Naive B cell (primary cell): ENCODE results near the gene KRTAP27-1. TPM values are rescaled to one million over a fixed set of nuclear protein-coding genes. Genes with fewer than 3 reads are reported as not detected.

Experiments used
- ATAC-seq, 2 donors: fragments of 150-1000 bp; cut with Tn5 transposase; 2 replicates each; pipeline ENCODE4 v1.10.0; 2021; ENCODE audit warnings: low read depth in 2 of 2, mild to moderate bottlenecking in 2 of 2, moderate library complexity in 2 of 2
- DNase-seq: peaks from one replicate; pipeline ENCODE4 v3.0.0; 2022
- H3K27ac Mint-ChIP-seq, 6 donors: one replicate each; pipeline ENCODE4 v1.8.0; 2020 to 2022; ENCODE audit warnings: mild to moderate bottlenecking in 6 of 6, mixed read lengths in 6 of 6, moderate library complexity in 5 of 6, inconsistent platforms in 2 of 6
- H3K27me3 Mint-ChIP-seq, 3 donors: one replicate each; pipeline ENCODE4 v1.8.0; 2021 to 2022; ENCODE audit warnings: mixed read lengths in 3 of 3, mild to moderate bottlenecking in 1 of 3
- H3K36me3 Mint-ChIP-seq, 2 donors: one replicate each; pipeline ENCODE4 v1.8.0; 2020 to 2022; ENCODE audit warnings: mixed read lengths in 2 of 2, inconsistent platforms in 1 of 2, mild to moderate bottlenecking in 1 of 2
- H3K4me1 Mint-ChIP-seq, 3 donors: one replicate each; pipeline ENCODE4 v1.8.0; 2020 to 2022; ENCODE audit warnings: mixed read lengths in 3 of 3, inconsistent platforms in 1 of 3, mild to moderate bottlenecking in 1 of 3, moderate library complexity in 1 of 3
- H3K4me3 Mint-ChIP-seq, 8 donors: one replicate each; pipeline ENCODE4 v1.8.0; 2020 to 2022; ENCODE audit warnings: mild to moderate bottlenecking in 8 of 8, mixed read lengths in 8 of 8, moderate library complexity in 8 of 8, inconsistent platforms in 2 of 8
- H3K9me3 Mint-ChIP-seq, 7 donors: one replicate each; pipeline ENCODE4 v1.8.0; 2020 to 2022; ENCODE audit warnings: mixed read lengths in 7 of 7, mild to moderate bottlenecking in 5 of 7, inconsistent platforms in 2 of 7, moderate library complexity in 1 of 7
- polyA plus RNA-seq, 6 donors: library from polyadenylated mRNA; unstranded; fragments of 300-500 nt; fragmentation: Illumina TruSeq; gene quantifications; one replicate each; pipeline ENCODE4 v1.2.3, GENCODE V29; 2021; ENCODE audit warnings: low read depth in 6 of 6

The KRTAP27-1 gene
- polyA plus RNA-seq, 6 donors from 2014 or later, result not detected

GRCh38 chr21:30333736-30334135 is 3.8 kb downstream of the KRTAP27-1 start:
- Mint-ChIP-seq H3K4me3 (no peak overlapping the region), H3K27ac (no peak overlapping the region), H3K4me1 (no peaks in the 10 kb centered on the region), H3K36me3 (no peaks in the 10 kb centered on the region), H3K9me3 (peaks cover 0 to 2% (median 0%) of the 10 kb centered on the region in 7 donors), H3K27me3 (no peaks in the 10 kb centered on the region)
- DNase-seq (no peak), ATAC-seq (no peak)

- Mint-ChIP-seq H3K9me3 (peaks cover 0 to 7% (median 2%) of the 10 kb centered on the region in 7 donors), H3K4me1 (no peaks in the 10 kb centered on the region), H3K27me3 (no peaks in the 10 kb centered on the region), H3K4me3 (no peak overlapping the region), H3K27ac (no peak overlapping the region), H3K36me3 (no peaks in the 10 kb centered on the region)
- DNase-seq (no peak), ATAC-seq (no peak)
Measured at GRCh38 chr21:30332681-30333080, 4.8 kb downstream of the KRTAP27-1 start.

GRCh38 chr21:30329203-30329875 is 8.2 kb downstream of the KRTAP27-1 start:
- H3K4me1 Mint-ChIP-seq, result no peaks in the 10 kb centered on the region
- peaks cover 3 to 39% (median 16%) of the 10 kb centered on the region in 7 donors for H3K9me3 Mint-ChIP-seq
- no peaks in the 10 kb centered on the region for H3K27me3 Mint-ChIP-seq
- H3K27ac Mint-ChIP-seq, result no peak overlapping the region
- DNase-seq, result no peak
- no peak overlapping the region for H3K4me3 Mint-ChIP-seq
- no peak for ATAC-seq
- no peaks in the 10 kb centered on the region for H3K36me3 Mint-ChIP-seq

GRCh38 chr21:30326390-30326789 is 11.1 kb downstream of the KRTAP27-1 start:
- DNase-seq (no peak), ATAC-seq (no peak)
- H3K36me3 Mint-ChIP-seq, result no peaks in the 10 kb centered on the region
- no peak overlapping the region for H3K27ac Mint-ChIP-seq
- H3K4me1 Mint-ChIP-seq, result no peaks in the 10 kb centered on the region
- H3K27me3 Mint-ChIP-seq, result no peaks in the 10 kb centered on the region
- H3K4me3 Mint-ChIP-seq, result no peak overlapping the region
- H3K9me3 Mint-ChIP-seq, result peaks cover 3 to 45% (median 17%) of the 10 kb centered on the region in 7 donors

GRCh38 chr21:30320215-30320614 is 17.3 kb downstream of the KRTAP27-1 start, which contains the start of gene KRTAP26-1:
KRTAP26-1 (minus strand) TSS chr21:30320315; CDS start chr21:30320035, 280 bp downstream.
- Mint-ChIP-seq H3K9me3 (peaks cover 0 to 18% (median 6%) of the 10 kb centered on the region in 7 donors), H3K27me3 (no peaks in the 10 kb centered on the region), H3K4me1 (no peaks in the 10 kb centered on the region), H3K4me3 (peak within 1 kb of the TSS in 1 of 8 donors; percentile 35), H3K27ac (peak within 1 kb of the TSS in 1 of 6 donors; percentile 40), H3K36me3 (no peaks in the 10 kb centered on the region)
- ATAC-seq (no peak), DNase-seq (no peak)

- ATAC-seq (no peak), DNase-seq (no peak)
- H3K4me1 Mint-ChIP-seq, result no peaks in the 10 kb centered on the region
- no peak overlapping the region for H3K27ac Mint-ChIP-seq
- H3K4me3 Mint-ChIP-seq, result no peak overlapping the region
- H3K27me3 Mint-ChIP-seq, result no peaks in the 10 kb centered on the region
- no peaks in the 10 kb centered on the region for H3K36me3 Mint-ChIP-seq
- peaks cover 0 to 4% (median 2%) of the 10 kb centered on the region in 7 donors for H3K9me3 Mint-ChIP-seq
Measured at GRCh38 chr21:30315701-30316100, 21.8 kb downstream of the KRTAP27-1 start.

- Mint-ChIP-seq H3K4me3 (no peak overlapping the region), H3K4me1 (no peaks in the 10 kb centered on the region), H3K27me3 (no peaks in the 10 kb centered on the region), H3K36me3 (no peaks in the 10 kb centered on the region), H3K27ac (no peak overlapping the region), H3K9me3 (peaks cover 0 to 3% (median 0%) of the 10 kb centered on the region in 7 donors)
- ATAC-seq (no peak), DNase-seq (no peak)
Measured at GRCh38 chr21:30306884-30307283, 30.6 kb downstream of the KRTAP27-1 start.

GRCh38 chr21:30305136-30305535 is 32.4 kb downstream of the KRTAP27-1 start:
- H3K9me3 Mint-ChIP-seq, result peaks cover 0 to 20% (median 3%) of the 10 kb centered on the region in 7 donors

GRCh38 chr21:30289215-30289614 is 48.3 kb downstream of the KRTAP27-1 start, which contains the start of gene KRTAP25-1:
KRTAP25-1 (minus strand) TSS chr21:30289514; CDS start chr21:30289490, 24 bp downstream.
- peaks cover 0 to 12% (median 0%) of the 10 kb centered on the region in 7 donors for H3K9me3 Mint-ChIP-seq
- ATAC-seq, result no peak
- no peaks in the 10 kb centered on the region for H3K36me3 Mint-ChIP-seq
- no peak for DNase-seq
- no peaks in the 10 kb centered on the region for H3K4me1 Mint-ChIP-seq
- no peak within 1 kb of the TSS for H3K27ac Mint-ChIP-seq
- H3K27me3 Mint-ChIP-seq, result no peaks in the 10 kb centered on the region
- H3K4me3 Mint-ChIP-seq, result no peak within 1 kb of the TSS

More at GRCh38 chr21:30305136-30305535, 32.4 kb downstream of the KRTAP27-1 start:
- DNase-seq (no peak), ATAC-seq (no peak)
- no peaks in the 10 kb centered on the region for H3K4me1 Mint-ChIP-seq
- no peak overlapping the region for H3K27ac Mint-ChIP-seq
- no peak overlapping the region for H3K4me3 Mint-ChIP-seq
- no peaks in the 10 kb centered on the region for H3K36me3 Mint-ChIP-seq
- H3K27me3 Mint-ChIP-seq, result no peaks in the 10 kb centered on the region

Other genes starting within 250 kb of the KRTAP27-1 start
- not detected for gene CLDN17, start 170.9 kb downstream of the KRTAP27-1 start, polyA plus RNA-seq
- not detected for gene CLDN8, start 121.6 kb downstream of the KRTAP27-1 start, polyA plus RNA-seq
- not detected for gene KRTAP24-1, start 54.7 kb downstream of the KRTAP27-1 start, polyA plus RNA-seq
- not detected for gene KRTAP25-1, start 48.2 kb downstream of the KRTAP27-1 start, polyA plus RNA-seq
- gene KRTAP26-1, start 17.4 kb downstream of the KRTAP27-1 start, polyA plus RNA-seq, result not detected
- not detected for gene KRTAP23-1, start 10.9 kb upstream of the KRTAP27-1 start, polyA plus RNA-seq
- gene KRTAP13-2, start 34.6 kb upstream of the KRTAP27-1 start, polyA plus RNA-seq, result not detected
- not detected for gene KRTAP13-1, start 58.3 kb upstream of the KRTAP27-1 start, polyA plus RNA-seq
- gene KRTAP13-3, start 88.2 kb upstream of the KRTAP27-1 start, polyA plus RNA-seq, result not detected
- not detected for gene KRTAP13-4, start 92.5 kb upstream of the KRTAP27-1 start, polyA plus RNA-seq
- gene KRTAP15-1, start 102.6 kb upstream of the KRTAP27-1 start, polyA plus RNA-seq, result not detected
- gene KRTAP19-1, start 142.7 kb upstream of the KRTAP27-1 start, polyA plus RNA-seq, result not detected
- not detected for gene KRTAP19-2, start 149.7 kb upstream of the KRTAP27-1 start, polyA plus RNA-seq
- not detected for gene KRTAP19-3, start 154.3 kb upstream of the KRTAP27-1 start, polyA plus RNA-seq
- gene KRTAP19-4, start 159.5 kb upstream of the KRTAP27-1 start, polyA plus RNA-seq, result not detected
- gene KRTAP19-5, start 164.4 kb upstream of the KRTAP27-1 start, polyA plus RNA-seq, result not detected
- gene KRTAP19-6, start 204.2 kb upstream of the KRTAP27-1 start, polyA plus RNA-seq, result not detected
- gene KRTAP19-7, start 223.6 kb upstream of the KRTAP27-1 start, polyA plus RNA-seq, result not detected